ENCODE data around the gene PHF21B.

The PHF21B gene

DNA sequence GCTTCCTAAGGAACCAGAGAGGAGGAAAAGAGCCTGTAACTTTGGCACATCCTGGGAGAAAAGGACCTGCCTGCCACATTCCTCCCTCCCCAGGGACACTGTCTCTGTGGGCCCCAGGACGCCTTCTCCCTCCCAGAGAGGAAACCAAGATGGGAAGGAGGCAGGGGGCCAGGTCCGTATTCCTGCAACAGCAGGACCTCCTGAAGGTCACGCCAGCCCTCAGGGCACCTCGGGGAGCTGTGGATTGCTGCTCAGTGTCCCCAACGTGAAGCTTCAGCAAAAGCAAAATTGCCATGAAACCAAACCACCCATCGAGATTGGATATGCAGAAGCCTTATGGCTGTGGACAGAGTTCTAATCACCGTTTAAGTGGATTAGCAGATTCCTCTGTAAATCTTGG is 170.7 kb downstream of the PHF21B start:
- intact Hi-C loops (cut with DNase I; ENCODE audit: low total_unique reads), result no loop called here
- no peak for TF ChIP-seq CTCF (IDR thresholded peaks at IDR 0.05)

GRCh38 chr22:44838316-44839016 is 171.3 kb downstream of the PHF21B start:
- Histone ChIP-seq H3K4me1 (no peaks in the 10 kb centered on the region), H3K36me3 (peaks cover 0 to 3% (median 0%) of the 10 kb centered on the region in 3 donors), H3K27me3 (no peaks in the 10 kb centered on the region), H3K9me3 (peaks cover 0 to 16% (median 3%) of the 10 kb centered on the region in 3 donors), H3K4me3 (no peak overlapping the region), H3K27ac (no peak overlapping the region)
- intact Hi-C loops (cut with DNase I; ENCODE audit: low total_unique reads), result no loop called here
- TF ChIP-seq CTCF (IDR thresholded peaks at IDR 0.05), result no peak
- no peak for DNase-seq

More for the DNA sequence above, 170.7 kb downstream of the PHF21B start:
- Histone ChIP-seq H3K27ac (no peak overlapping the region), H3K9me3 (peaks cover 0 to 19% (median 3%) of the 10 kb centered on the region in 3 donors), H3K4me1 (no peaks in the 10 kb centered on the region), H3K4me3 (no peak overlapping the region), H3K27me3 (no peaks in the 10 kb centered on the region), H3K36me3 (peaks cover 0 to 3% (median 0%) of the 10 kb centered on the region in 3 donors)
- DNase-seq, result no peak

GRCh38 chr22:44837481-44837880 is 172.3 kb downstream of the PHF21B start:
- Histone ChIP-seq H3K36me3 (peaks cover 0 to 3% (median 0%) of the 10 kb centered on the region in 3 donors), H3K27me3 (no peaks in the 10 kb centered on the region), H3K9me3 (peaks cover 0 to 16% (median 3%) of the 10 kb centered on the region in 3 donors), H3K27ac (no peak overlapping the region), H3K4me1 (no peaks in the 10 kb centered on the region), H3K4me3 (no peak overlapping the region)
- TF ChIP-seq CTCF (IDR thresholded peaks at IDR 0.05), result no peak
- no peak for DNase-seq
- intact Hi-C loops (cut with DNase I; ENCODE audit: low total_unique reads), result no loop called here

GRCh38 chr22:44834065-44834464 is 175.7 kb downstream of the PHF21B start:
- no peak overlapping the region for H3K27ac ChIP-seq
- DNase-seq, result no peak
- H3K4me3 ChIP-seq, result no peak overlapping the region
- H3K9me3 ChIP-seq, result peaks cover 0 to 16% (median 3%) of the 10 kb centered on the region in 3 donors
- H3K4me1 ChIP-seq, result no peaks in the 10 kb centered on the region
- TF ChIP-seq CTCF (IDR thresholded peaks at IDR 0.05), result no peak
- no peaks in the 10 kb centered on the region for H3K27me3 ChIP-seq
- intact Hi-C loops (cut with DNase I; ENCODE audit: low total_unique reads), result no loop called here
- H3K36me3 ChIP-seq, result peaks cover 0 to 3% (median 0%) of the 10 kb centered on the region in 3 donors

DNA sequence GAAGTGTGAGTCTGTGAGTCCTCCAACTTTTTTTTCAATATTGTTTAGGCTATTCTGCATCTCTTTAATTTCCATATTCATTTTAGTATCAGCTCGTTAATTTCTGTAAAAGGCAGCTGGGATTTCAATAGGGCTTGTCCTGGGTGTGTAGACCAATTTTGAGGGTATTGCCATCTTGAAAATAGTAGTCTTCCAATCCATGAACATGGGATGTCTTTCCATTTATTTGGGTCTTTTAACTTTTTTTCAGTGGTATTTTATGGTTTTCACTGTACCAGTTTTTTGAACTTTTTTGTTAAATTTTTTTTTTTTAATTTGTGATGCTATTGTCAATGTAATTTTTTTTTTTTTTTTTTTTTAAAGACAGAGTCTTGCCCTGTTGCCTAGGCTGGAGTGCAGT is 177.9 kb downstream of the PHF21B start:
- H3K27me3 ChIP-seq, result no peaks in the 10 kb centered on the region

More for the DNA sequence above, 177.9 kb downstream of the PHF21B start:
- H3K9me3 ChIP-seq, result peaks cover 0 to 16% (median 3%) of the 10 kb centered on the region in 3 donors
- no peak overlapping the region for H3K4me3 ChIP-seq
- DNase-seq, result no peak
- no peak overlapping the region for H3K27ac ChIP-seq
- intact Hi-C loops (cut with DNase I; ENCODE audit: low total_unique reads), result no loop called here
- no peaks in the 10 kb centered on the region for H3K4me1 ChIP-seq
- H3K36me3 ChIP-seq, result peaks cover 0 to 3% (median 0%) of the 10 kb centered on the region in 3 donors
- no peak for TF ChIP-seq CTCF (IDR thresholded peaks at IDR 0.05)

Measured in tibial artery (tissue), 4 donors.